HG02840 (cell line): ENCODE results near the gene GPR6.

Source experiments
- ATAC-seq: cut with Tn5 transposase; IDR thresholded peaks from one replicate; pipeline ENCODE4 v1.9.1; 2021; ENCODE audit warnings: mild to moderate bottlenecking, moderate library complexity, moderate number of reproducible peaks; ENCODE audit not compliant: unreplicated experiment, low FRiP score

GPR6 gene

GRCh38 chr6:109978174-109979032 is at the start of gene GPR6:
Gene GPR6, plus strand, starts transcription at chr6:109978311. Its CDS starts 802 bp downstream, at chr6:109979113.
- no peak for ATAC-seq

- no peak for ATAC-seq
Measured at GRCh38 chr6:109934293-109934692, 43.8 kb upstream of the GPR6 start.

- no peak for ATAC-seq
Measured at GRCh38 chr6:109939654-109940053, 38.5 kb upstream of the GPR6 start.

- ATAC-seq: no peak
Measured at GRCh38 chr6:109944448-109944847, 33.7 kb upstream of the GPR6 start.

- no peak for ATAC-seq
Measured at GRCh38 chr6:109945091-109945490, 33.0 kb upstream of the GPR6 start.

- no peak for ATAC-seq
Measured at GRCh38 chr6:109946979-109947378, 31.1 kb upstream of the GPR6 start.

GRCh38 chr6:109949281-109950065 is 28.6 kb upstream of the GPR6 start:
- no peak for ATAC-seq

GRCh38 chr6:109955491-109955890 is 22.6 kb upstream of the GPR6 start:
- ATAC-seq: no peak

- ATAC-seq: no peak
Measured at GRCh38 chr6:109958626-109959025, 19.5 kb upstream of the GPR6 start.

GRCh38 chr6:109961611-109962041 is 16.5 kb upstream of the GPR6 start:
- no peak for ATAC-seq

GRCh38 chr6:109962271-109962670 is 15.8 kb upstream of the GPR6 start:
- no peak for ATAC-seq

- no peak for ATAC-seq
Measured at GRCh38 chr6:109963598-109964170, 14.4 kb upstream of the GPR6 start.

- no peak for ATAC-seq
Measured at GRCh38 chr6:109964949-109965348, 13.2 kb upstream of the GPR6 start.

GRCh38 chr6:109966299-109966698 is 11.8 kb upstream of the GPR6 start:
- no peak for ATAC-seq

- ATAC-seq: no peak
Measured at GRCh38 chr6:109977791-109978173, 329 bp upstream of the GPR6 start.

GRCh38 chr6:109979033-109979921 is 1.2 kb downstream of the GPR6 start:
- ATAC-seq: no peak

GRCh38 chr6:109984410-109984809 is 6.3 kb downstream of the GPR6 start:
- ATAC-seq: no peak

- no peak for ATAC-seq
Measured at GRCh38 chr6:109987196-109987595, 9.1 kb downstream of the GPR6 start.

- ATAC-seq: no peak
Measured at GRCh38 chr6:109991201-109992101, 13.3 kb downstream of the GPR6 start.
